CD4-positive, alpha-beta memory T cell (primary cell): ENCODE measurements around the gene TLCD5. TPM values are rescaled to one million over a fixed set of nuclear protein-coding genes. Genes with fewer than 3 reads are reported as not detected.

Source experiments
- CTCF ChIA-PET: fragments of 350-600 bp; sonication (Branson Sonifier 250); formaldehyde crosslinking; loops from one replicate; lab custom pipeline; 2021; ENCODE audit warnings: inconsistent platforms; ENCODE audit not compliant: partially characterized antibody; lab: Charles Lee
- POLR2A ChIA-PET: fragments of 350-600 bp; sonication (Branson Sonifier 250); formaldehyde crosslinking; loops from one replicate; lab custom pipeline; 2021; ENCODE audit not compliant: partially characterized antibody; lab: Charles Lee
- DNase-seq, 5 donors: peaks; one replicate each; pipeline versions ENCODE4 v3.0.0 to v3.0.0-alpha.2; 2020 to 2022; ENCODE audit warnings: mixed read lengths in 1 of 5
- H3K27ac ChIP-seq: one replicate; pipeline ENCODE4 v1.7.0; 2013; ENCODE audit warnings: low read depth, low read length
- H3K27me3 ChIP-seq: 2 replicates; pipeline ENCODE4 v1.7.0; 2013; ENCODE audit warnings: mild to moderate bottlenecking, low read length, moderate library complexity; ENCODE audit not compliant: insufficient read depth
- H3K36me3 ChIP-seq: 2 replicates; pipeline ENCODE4 v1.7.0; 2013; ENCODE audit warnings: mild to moderate bottlenecking, low read length, moderate library complexity; ENCODE audit not compliant: insufficient read depth
- H3K4me1 ChIP-seq: 2 replicates; pipeline ENCODE4 v1.7.0; 2013; ENCODE audit warnings: mild to moderate bottlenecking, low read length, moderate library complexity; ENCODE audit not compliant: insufficient read depth
- H3K4me3 ChIP-seq, 2 donors: one replicate each; pipeline ENCODE4 v1.7.0; 2013; ENCODE audit warnings: low read length in 2 of 2, mild to moderate bottlenecking in 1 of 2
- H3K9me3 ChIP-seq, 2 donors: one replicate each; pipeline ENCODE4 v1.7.0; 2013; ENCODE audit warnings: low read length in 2 of 2, control low read depth in 1 of 2; ENCODE audit not compliant: control insufficient read depth in 1 of 2
- H3K27ac Mint-ChIP-seq, 7 donors: one replicate each; pipeline ENCODE4 v1.8.0; 2020 to 2021; ENCODE audit warnings: mixed read lengths in 7 of 7, mild to moderate bottlenecking in 6 of 7, inconsistent platforms in 3 of 7, moderate library complexity in 3 of 7
- H3K27me3 Mint-ChIP-seq, 2 donors: one replicate each; pipeline ENCODE4 v1.8.0; 2020 to 2021; ENCODE audit warnings: mixed read lengths in 2 of 2
- H3K36me3 Mint-ChIP-seq, 2 donors: one replicate each; pipeline ENCODE4 v1.8.0; 2020 to 2021; ENCODE audit warnings: mixed read lengths in 2 of 2, inconsistent platforms in 1 of 2, mild to moderate bottlenecking in 1 of 2
- H3K4me1 Mint-ChIP-seq, 4 donors: one replicate each; pipeline ENCODE4 v1.8.0; 2020 to 2021; ENCODE audit warnings: mixed read lengths in 4 of 4, mild to moderate bottlenecking in 1 of 4
- H3K4me3 Mint-ChIP-seq, 8 donors: one replicate each; pipeline ENCODE4 v1.8.0; 2020 to 2021; ENCODE audit warnings: mixed read lengths in 8 of 8, mild to moderate bottlenecking in 7 of 8, moderate library complexity in 6 of 8, inconsistent platforms in 3 of 8
- H3K9me3 Mint-ChIP-seq, 8 donors: one replicate each; pipeline ENCODE4 v1.8.0; 2020 to 2021; ENCODE audit warnings: mixed read lengths in 8 of 8, mild to moderate bottlenecking in 5 of 8, inconsistent platforms in 3 of 8, moderate library complexity in 1 of 8
- intact Hi-C: fragments of 100-400 bp; cut with micrococcal nuclease; formaldehyde crosslinking; loops from one replicate; pipeline ENCODE4 v1.15.1; 2023
- polyA plus RNA-seq, 2 donors: library from polyadenylated mRNA; unstranded; fragments of 300-500 nt; fragmentation: Illumina TruSeq; gene quantifications; one replicate each; pipeline ENCODE4 v1.2.3, GENCODE V29; 2021
- total RNA-seq, 2 experiments: library from RNA; stranded (reverse); gene quantifications; one replicate each; pipeline ENCODE4 v1.2.3, GENCODE V29; 2021

TLCD5 gene
- total RNA-seq: under 1 TPM; 0.25 to 0.70 TPM
- under 1 TPM; 0.13 to 0.30 TPM for polyA plus RNA-seq

GRCh38 chr11:120324932-120325810, at the start of gene TLCD5:
TLCD5 (plus strand) TSS chr11:120325299; CDS start chr11:120327442, 2,143 bp downstream.
- Mint-ChIP-seq H3K9me3 (no peaks in the 10 kb centered on the region), H3K27ac (peak within 1 kb of the TSS in 5 of 7 donors; percentile 43 to 87 (median 58)), H3K36me3 (no peaks in the 10 kb centered on the region), H3K4me1 (peaks cover 11 to 28% (median 18%) of the 10 kb centered on the region in 4 donors), H3K27me3 (peaks cover 34 to 47% of the 10 kb centered on the region in 2 donors), H3K4me3 (peak within 1 kb of the TSS; percentile 74 to 89 (median 82))
- Histone ChIP-seq H3K36me3 (no peaks in the 10 kb centered on the region), H3K4me1 (peaks cover 27% of the 10 kb centered on the region), H3K27ac (no peak within 1 kb of the TSS), H3K27me3 (peaks cover 15% of the 10 kb centered on the region), H3K9me3 (no peaks in the 10 kb centered on the region), H3K4me3 (peak within 1 kb of the TSS in 1 of 2 donors; percentile 25)
- DNase-seq: peak in 2 of 5 donors; percentile 24 to 53
- intact Hi-C loops: no loop called here
- ChIA-PET POLR2A (no interaction called here), CTCF (interaction anchor here (1.0 kb wide), 1 partner anchor 22 kb away, joined by 3 read pairs; no protein-coding TSS in a partner anchor)

- DNase-seq: no peak
- Mint-ChIP-seq H3K4me3 (no peak overlapping the region), H3K36me3 (no peaks in the 10 kb centered on the region), H3K9me3 (no peaks in the 10 kb centered on the region), H3K27ac (no peak overlapping the region), H3K27me3 (peaks cover 0 to 7% of the 10 kb centered on the region in 2 donors), H3K4me1 (no peaks in the 10 kb centered on the region)
- no peak overlapping the region for H3K27ac ChIP-seq
- H3K9me3 ChIP-seq: no peaks in the 10 kb centered on the region
- intact Hi-C loops: no loop called here
- no peak overlapping the region for H3K4me3 ChIP-seq
- no peaks in the 10 kb centered on the region for H3K27me3 ChIP-seq
- H3K4me1 ChIP-seq: no peaks in the 10 kb centered on the region
- no peaks in the 10 kb centered on the region for H3K36me3 ChIP-seq
- POLR2A ChIA-PET: no interaction called here
- CTCF ChIA-PET: interaction anchor here (1.0 kb wide), 1 partner anchor 24 kb away, joined by 5 read pairs; no protein-coding TSS in a partner anchor
Measured at GRCh38 chr11:120279502-120279901, 45.6 kb upstream of the TLCD5 start.

GRCh38 chr11:120280600-120281051, 44.5 kb upstream of the TLCD5 start:
- peaks cover 0 to 1% of the 10 kb centered on the region in 2 donors for H3K27me3 Mint-ChIP-seq
- Histone ChIP-seq H3K4me3 (no peak overlapping the region), H3K27ac (no peak overlapping the region), H3K9me3 (no peaks in the 10 kb centered on the region), H3K36me3 (no peaks in the 10 kb centered on the region), H3K27me3 (no peaks in the 10 kb centered on the region), H3K4me1 (no peaks in the 10 kb centered on the region)
- no peaks in the 10 kb centered on the region for H3K4me1 Mint-ChIP-seq
- POLR2A ChIA-PET: no interaction called here
- CTCF ChIA-PET: no interaction called here
- no peak overlapping the region for H3K27ac Mint-ChIP-seq
- intact Hi-C loops: no loop called here
- H3K36me3 Mint-ChIP-seq: no peaks in the 10 kb centered on the region
- DNase-seq: no peak
- no peak overlapping the region for H3K4me3 Mint-ChIP-seq
- no peaks in the 10 kb centered on the region for H3K9me3 Mint-ChIP-seq

GRCh38 chr11:120281143-120281795, 43.8 kb upstream of the TLCD5 start:
- Histone ChIP-seq H3K9me3 (no peaks in the 10 kb centered on the region), H3K27me3 (no peaks in the 10 kb centered on the region), H3K4me3 (no peak overlapping the region), H3K27ac (no peak overlapping the region), H3K36me3 (no peaks in the 10 kb centered on the region), H3K4me1 (no peaks in the 10 kb centered on the region)
- no peak for DNase-seq
- ChIA-PET CTCF (no interaction called here), POLR2A (no interaction called here)
- intact Hi-C loops: no loop called here
- H3K4me1 Mint-ChIP-seq: no peaks in the 10 kb centered on the region
- H3K27ac Mint-ChIP-seq: peak overlapping the region in 1 of 7 donors; percentile 24
- H3K4me3 Mint-ChIP-seq: no peak overlapping the region
- no peaks in the 10 kb centered on the region for H3K36me3 Mint-ChIP-seq
- peaks cover 0 to 1% of the 10 kb centered on the region in 2 donors for H3K27me3 Mint-ChIP-seq
- no peaks in the 10 kb centered on the region for H3K9me3 Mint-ChIP-seq

- Histone ChIP-seq H3K27ac (no peak overlapping the region), H3K9me3 (no peaks in the 10 kb centered on the region), H3K4me3 (no peak overlapping the region), H3K4me1 (no peaks in the 10 kb centered on the region), H3K27me3 (no peaks in the 10 kb centered on the region), H3K36me3 (no peaks in the 10 kb centered on the region)
- Mint-ChIP-seq H3K36me3 (no peaks in the 10 kb centered on the region), H3K4me1 (no peaks in the 10 kb centered on the region), H3K9me3 (no peaks in the 10 kb centered on the region), H3K27me3 (peaks cover 0 to 1% of the 10 kb centered on the region in 2 donors), H3K4me3 (no peak overlapping the region), H3K27ac (no peak overlapping the region)
- POLR2A ChIA-PET: no interaction called here
- no peak for DNase-seq
- CTCF ChIA-PET: no interaction called here
- intact Hi-C loops: no loop called here
Measured at GRCh38 chr11:120283124-120283523, 42.0 kb upstream of the TLCD5 start.

GRCh38 chr11:120284272-120284671, 40.8 kb upstream of the TLCD5 start:
- H3K9me3 ChIP-seq: no peaks in the 10 kb centered on the region
- ChIA-PET POLR2A (no interaction called here), CTCF (no interaction called here)
- no peaks in the 10 kb centered on the region for H3K4me1 ChIP-seq
- H3K4me1 Mint-ChIP-seq: peaks cover 0 to 1% (median 0%) of the 10 kb centered on the region in 4 donors
- H3K27me3 ChIP-seq: no peaks in the 10 kb centered on the region
- H3K36me3 ChIP-seq: no peaks in the 10 kb centered on the region
- intact Hi-C loops: no loop called here
- no peaks in the 10 kb centered on the region for H3K36me3 Mint-ChIP-seq
- peaks cover 3 to 4% of the 10 kb centered on the region in 2 donors for H3K27me3 Mint-ChIP-seq
- no peak overlapping the region for H3K4me3 ChIP-seq
- H3K9me3 Mint-ChIP-seq: no peaks in the 10 kb centered on the region
- no peak overlapping the region for H3K4me3 Mint-ChIP-seq
- H3K27ac ChIP-seq: no peak overlapping the region
- no peak for DNase-seq
- no peak overlapping the region for H3K27ac Mint-ChIP-seq

- Histone ChIP-seq H3K27ac (no peak overlapping the region), H3K36me3 (no peaks in the 10 kb centered on the region), H3K27me3 (no peaks in the 10 kb centered on the region), H3K4me3 (no peak overlapping the region), H3K4me1 (no peaks in the 10 kb centered on the region), H3K9me3 (no peaks in the 10 kb centered on the region)
- ChIA-PET POLR2A (no interaction called here), CTCF (no interaction called here)
- Mint-ChIP-seq H3K4me1 (peaks cover 0 to 5% (median 0%) of the 10 kb centered on the region in 4 donors), H3K36me3 (no peaks in the 10 kb centered on the region), H3K27ac (no peak overlapping the region), H3K9me3 (no peaks in the 10 kb centered on the region), H3K27me3 (peaks cover 8 to 10% of the 10 kb centered on the region in 2 donors), H3K4me3 (no peak overlapping the region)
- intact Hi-C loops: no loop called here
- DNase-seq: no peak
Measured at GRCh38 chr11:120285256-120285655, 39.8 kb upstream of the TLCD5 start.
